GM19455 (cell line): ENCODE measurements around the gene B4GALT5.

Experiments used
- ATAC-seq: cut with Tn5 transposase; IDR thresholded peaks from one replicate; pipeline ENCODE4 v1.9.1; 2021; ENCODE audit not compliant: unreplicated experiment

The B4GALT5 gene

DNA sequence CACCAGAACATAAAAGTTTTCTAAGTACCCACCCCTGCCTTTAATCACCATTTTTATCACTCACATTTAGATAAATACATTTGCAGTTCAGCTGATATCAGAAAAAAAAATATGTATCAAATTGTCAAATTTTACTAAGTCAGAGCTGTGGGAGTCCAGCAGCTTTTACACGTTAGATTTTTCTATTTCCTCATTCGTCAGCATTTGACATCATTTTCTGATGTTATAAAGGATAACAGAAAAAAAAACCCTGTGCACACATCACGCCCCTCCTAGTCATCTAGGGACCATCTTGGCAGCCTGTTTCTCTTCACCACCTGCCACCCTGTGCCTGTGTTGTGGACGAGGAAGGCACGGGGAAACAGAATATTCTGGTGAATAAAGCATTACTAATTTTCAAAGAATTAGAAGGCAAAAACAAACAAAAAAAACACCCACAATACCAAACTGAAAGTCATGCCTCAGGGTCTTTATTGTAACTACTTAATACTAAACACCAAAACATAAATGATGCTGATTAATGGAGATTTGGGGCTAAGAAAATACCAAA, 12.4 kb downstream of the B4GALT5 start:
- ATAC-seq = no peak

- ATAC-seq = no peak
Observed at GRCh38 chr20:49700411-49701185, 13.1 kb downstream of the B4GALT5 start.

DNA sequence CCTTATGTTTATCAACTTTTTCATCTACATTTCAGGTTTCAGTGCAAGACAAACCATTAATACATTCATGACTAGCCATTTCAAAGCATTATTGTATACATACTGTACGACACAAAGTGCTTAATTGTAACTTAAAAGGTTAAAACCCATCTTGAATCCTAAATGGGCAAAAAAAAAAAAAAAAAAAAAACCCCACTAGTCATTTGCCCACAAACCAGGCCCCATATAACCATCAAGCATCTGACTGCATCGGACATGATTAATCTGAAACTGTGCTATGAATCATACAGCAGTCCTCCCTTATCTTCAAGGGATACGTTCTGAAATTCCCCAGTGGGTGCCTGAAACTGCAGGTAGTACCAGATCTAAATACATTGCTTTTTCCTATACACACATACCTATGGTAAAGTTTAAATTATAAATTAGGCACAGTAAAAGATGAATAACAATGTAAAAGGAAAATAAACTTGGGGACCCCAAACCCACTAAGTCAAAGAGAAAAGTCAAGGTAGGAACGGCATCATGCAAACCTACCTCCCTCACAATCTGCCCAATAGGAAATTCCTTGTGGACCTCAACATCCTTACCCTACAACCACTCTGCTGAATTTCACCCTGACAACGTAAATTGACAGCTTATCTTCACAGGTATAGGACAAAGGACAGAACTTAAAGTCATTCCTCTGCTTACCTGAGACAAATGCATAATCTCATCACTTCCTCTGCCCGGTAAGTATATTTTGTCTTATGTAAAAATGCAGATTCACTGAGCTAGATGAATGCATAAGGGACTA, 14.3 kb downstream of the B4GALT5 start:
- no peak for ATAC-seq

GRCh38 chr20:49698477-49698876, 15.2 kb downstream of the B4GALT5 start:
- no peak for ATAC-seq

DNA sequence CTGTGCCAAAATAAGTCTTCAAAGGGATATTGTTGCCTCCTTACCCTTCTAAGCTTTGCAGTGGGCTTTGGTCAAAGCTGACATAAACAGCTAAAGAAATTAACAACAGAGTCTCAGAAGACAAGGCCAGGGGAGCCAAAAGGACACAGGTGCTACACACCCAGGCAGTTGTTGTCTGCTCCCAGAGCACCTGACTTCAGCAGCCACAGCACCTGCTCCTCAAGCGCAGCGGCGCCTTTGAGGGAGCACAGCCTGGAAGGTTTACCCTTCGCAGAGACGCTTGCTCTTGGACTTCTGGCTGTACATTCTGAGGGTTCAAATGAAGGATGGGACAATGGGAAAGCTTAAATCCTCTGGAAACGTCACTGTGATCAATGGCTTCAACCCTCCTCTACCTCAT, 16.6 kb downstream of the B4GALT5 start:
- ATAC-seq = no peak

GRCh38 chr20:49696594-49696993, 17.1 kb downstream of the B4GALT5 start:
- no peak for ATAC-seq

DNA sequence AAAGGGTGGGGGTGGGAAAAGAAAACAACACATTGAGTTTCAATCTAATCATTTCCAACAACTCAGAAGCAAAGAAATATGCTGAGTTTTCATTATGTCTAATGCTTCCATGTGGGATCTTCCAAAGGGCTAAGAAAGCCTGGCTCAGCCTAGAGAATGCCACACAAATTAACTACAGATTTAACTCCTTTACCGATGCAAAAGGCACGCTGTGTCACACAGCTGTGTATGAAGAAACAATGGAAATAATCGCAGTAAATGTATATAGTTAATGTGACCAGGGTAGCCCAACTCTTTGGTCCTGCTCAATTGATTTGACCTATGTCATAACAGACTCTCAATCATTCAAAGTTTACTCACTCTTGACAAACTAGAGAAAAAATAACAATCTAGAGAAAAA, 17.8 kb downstream of the B4GALT5 start:
- ATAC-seq = no peak

DNA sequence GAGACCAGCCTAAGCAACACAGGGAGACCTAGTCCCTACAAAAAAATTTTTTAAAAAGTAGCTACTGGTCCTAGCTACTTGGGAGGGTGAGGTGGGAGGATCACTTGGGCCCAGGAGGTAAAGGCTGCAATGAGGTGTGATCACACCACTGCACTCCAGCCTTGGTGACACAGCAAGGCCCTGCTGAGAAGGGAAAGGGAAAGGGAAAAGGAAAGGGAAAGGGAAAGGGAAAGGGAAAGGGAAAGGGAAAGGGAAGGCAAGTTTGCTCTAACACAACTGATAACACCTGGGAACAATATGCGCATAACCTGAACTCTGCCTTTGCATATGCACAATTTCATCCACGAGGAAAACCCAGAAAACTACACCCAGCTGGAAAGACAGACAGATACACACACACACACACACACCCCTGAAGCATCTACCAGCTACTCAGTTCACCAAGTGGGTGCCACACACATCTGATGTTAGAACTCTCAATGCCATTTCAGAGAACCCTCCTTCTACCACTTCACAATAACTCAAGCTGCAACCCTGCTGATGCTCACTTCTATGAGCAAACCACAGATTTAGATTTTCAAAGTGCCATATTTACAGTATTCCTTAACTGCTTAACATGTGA, 19.1 kb downstream of the B4GALT5 start:
- no peak for ATAC-seq

GRCh38 chr20:49693435-49694171, 20.1 kb downstream of the B4GALT5 start:
- ATAC-seq = no peak

DNA sequence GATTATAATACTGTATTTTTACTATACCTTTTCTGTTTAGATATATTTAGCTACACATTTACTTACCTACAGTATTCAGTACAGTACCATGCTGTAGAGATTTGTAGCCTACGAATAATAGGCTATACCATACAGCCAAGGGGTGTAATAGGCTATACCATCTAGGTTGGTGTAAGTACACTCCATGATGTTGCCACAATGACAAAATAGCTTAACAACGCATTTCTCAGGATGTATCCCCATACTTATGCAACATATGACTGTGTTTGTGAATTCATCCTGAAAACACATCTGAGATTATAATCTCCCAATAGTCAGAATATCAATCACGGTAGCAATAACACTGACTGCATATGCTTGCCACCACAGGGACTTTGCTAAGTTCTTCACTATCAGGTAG, 20.7 kb downstream of the B4GALT5 start:
- no peak for ATAC-seq

DNA sequence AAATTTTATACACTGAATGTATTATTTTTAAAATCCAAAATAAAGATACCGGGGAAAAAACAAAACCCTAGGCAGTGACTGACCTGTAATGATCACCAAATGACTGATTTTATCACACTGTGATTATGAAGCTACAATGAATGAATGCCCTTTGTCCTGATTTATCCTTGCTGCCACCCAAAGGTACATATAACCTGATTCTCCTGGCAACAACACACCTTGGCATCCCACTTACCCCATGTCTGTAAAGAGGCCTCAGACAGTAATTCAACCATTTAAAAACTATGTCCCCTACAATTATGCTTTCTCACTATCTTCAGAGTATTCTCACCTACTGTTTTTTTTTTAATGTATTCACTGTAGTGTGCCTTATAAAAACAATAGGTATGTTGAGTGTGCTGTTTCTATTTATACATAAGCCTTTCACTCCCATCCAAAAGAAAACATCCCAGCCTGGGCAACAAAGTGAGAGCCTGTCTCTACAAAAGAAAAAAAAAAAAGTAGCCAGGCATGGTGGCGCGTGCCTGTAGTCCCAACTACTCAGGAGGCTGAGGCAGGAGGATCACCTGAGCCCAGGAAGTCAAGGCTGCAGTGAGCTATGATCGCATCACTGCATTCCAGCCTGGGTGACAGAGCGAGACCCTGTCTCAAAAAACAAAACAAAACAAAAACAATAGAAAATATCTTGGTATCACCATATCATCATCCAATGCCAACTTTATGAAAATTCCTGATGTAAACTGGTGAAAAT, 21.7 kb downstream of the B4GALT5 start:
- no peak for ATAC-seq

GRCh38 chr20:49690899-49691620, 22.6 kb downstream of the B4GALT5 start:
- no peak for ATAC-seq

- ATAC-seq = no peak
Observed at GRCh38 chr20:49687595-49688567, 25.8 kb downstream of the B4GALT5 start.

- ATAC-seq = no peak
Observed at GRCh38 chr20:49685809-49686208, 27.9 kb downstream of the B4GALT5 start.

- no peak for ATAC-seq
Observed at GRCh38 chr20:49685161-49685601, 28.5 kb downstream of the B4GALT5 start.

- no peak for ATAC-seq
Observed at GRCh38 chr20:49684335-49684997, 29.2 kb downstream of the B4GALT5 start.

GRCh38 chr20:49682798-49683197, 30.9 kb downstream of the B4GALT5 start:
- ATAC-seq = no peak

DNA sequence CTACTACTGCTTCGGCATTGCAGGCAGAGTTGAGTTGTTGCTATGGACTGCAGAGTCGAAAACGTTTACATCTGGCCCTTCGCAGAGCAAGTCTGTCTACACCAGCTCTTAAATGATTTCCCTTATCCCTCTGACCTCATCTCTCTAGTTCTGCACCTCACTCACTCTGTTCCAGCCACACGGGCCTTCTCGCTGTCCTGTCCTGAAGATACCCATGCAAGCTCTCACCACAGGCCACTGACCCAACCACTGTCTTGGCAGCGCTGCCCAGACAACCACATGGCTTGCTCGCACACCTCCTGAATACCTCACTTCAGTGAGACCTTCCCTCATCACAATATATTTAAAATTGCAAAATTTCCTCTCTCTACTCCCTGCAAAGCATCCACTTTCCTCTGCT, 31.4 kb downstream of the B4GALT5 start:
- ATAC-seq = no peak
